ENCODE measurements around the gene OAS3. TPM values are rescaled to one million over a fixed set of nuclear protein-coding genes. Genes with fewer than 3 reads are reported as not detected.

The OAS3 gene
- polyA plus RNA-seq, 2 donors = 13.2 to 15.2 TPM

- Histone ChIP-seq H3K27me3 (ENCODE audit: control insufficient read depth in 1 of 2, insufficient read depth in 2 of 2, low read length in 2 of 2) (no peaks in the 10 kb centered on the region), H3K4me1 (ENCODE audit: control insufficient read depth in 2 of 2, insufficient read depth in 2 of 2, low read length in 1 of 2) (peaks cover 0 to 3% of the 10 kb centered on the region in 2 donors), H3K4me3 (ENCODE audit: low read depth in 1 of 2, low read length in 2 of 2) (no peak overlapping the region), H3K9me3 (ENCODE audit: control insufficient read depth in 2 of 2, insufficient read depth in 1 of 2, low read depth in 1 of 2, low read length in 1 of 2) (no peaks in the 10 kb centered on the region), H3K36me3 (ENCODE audit: control insufficient read depth in 2 of 2, insufficient read depth in 2 of 2, low read length in 1 of 2) (no peaks in the 10 kb centered on the region), H3K27ac (ENCODE audit: low read depth in 2 of 2, low read length in 1 of 2) (peak overlapping the region in 1 of 2 donors; percentile 97)
- WGBS, 2 donors = 69 to 73% methylated on average over 3 of the region's 3 CpGs
Measured at GRCh38 chr12:112977139-112977538, 38.9 kb downstream of the OAS3 start.

- 58 to 70% methylated on average over 8 of the region's 8 CpGs for WGBS, 2 donors
- peak overlapping the region in 1 of 2 donors; percentile 61 for H3K4me3 ChIP-seq (ENCODE audit: low read depth in 1 of 2, low read length in 2 of 2)
- no peaks in the 10 kb centered on the region for H3K36me3 ChIP-seq (ENCODE audit: control insufficient read depth in 2 of 2, insufficient read depth in 2 of 2, low read length in 1 of 2)
- peak overlapping the region; percentile 91 to 97 for H3K27ac ChIP-seq (ENCODE audit: low read depth in 2 of 2, low read length in 1 of 2)
- no peaks in the 10 kb centered on the region for H3K27me3 ChIP-seq (ENCODE audit: control insufficient read depth in 1 of 2, insufficient read depth in 2 of 2, low read length in 2 of 2)
- peaks cover 0 to 3% of the 10 kb centered on the region in 2 donors for H3K4me1 ChIP-seq (ENCODE audit: control insufficient read depth in 2 of 2, insufficient read depth in 2 of 2, low read length in 1 of 2)
- no peaks in the 10 kb centered on the region for H3K9me3 ChIP-seq (ENCODE audit: control insufficient read depth in 2 of 2, insufficient read depth in 1 of 2, low read depth in 1 of 2, low read length in 1 of 2)
Measured at GRCh38 chr12:112977641-112978040, 39.4 kb downstream of the OAS3 start.

- Histone ChIP-seq H3K9me3 (ENCODE audit: control insufficient read depth in 2 of 2, insufficient read depth in 1 of 2, low read depth in 1 of 2, low read length in 1 of 2) (no peaks in the 10 kb centered on the region), H3K27ac (ENCODE audit: low read depth in 2 of 2, low read length in 1 of 2) (peak within 1 kb of the TSS; percentile 91 to 97), H3K4me1 (ENCODE audit: control insufficient read depth in 2 of 2, insufficient read depth in 2 of 2, low read length in 1 of 2) (peaks cover 0 to 3% of the 10 kb centered on the region in 2 donors), H3K27me3 (ENCODE audit: control insufficient read depth in 1 of 2, insufficient read depth in 2 of 2, low read length in 2 of 2) (no peaks in the 10 kb centered on the region), H3K36me3 (ENCODE audit: control insufficient read depth in 2 of 2, insufficient read depth in 2 of 2, low read length in 1 of 2) (no peaks in the 10 kb centered on the region), H3K4me3 (ENCODE audit: low read depth in 1 of 2, low read length in 2 of 2) (peak within 1 kb of the TSS; percentile 52 to 61)
- WGBS, 2 donors = 13 to 19% methylated on average over 19 of the region's 19 CpGs
Measured at GRCh38 chr12:112978163-112979040, 40.1 kb downstream of the OAS3 start, which contains the start of gene OAS2. OAS2 (plus strand) TSS chr12:112978519; CDS start chr12:112978609, 90 bp downstream.

GRCh38 chr12:112979041-112979680, 40.9 kb downstream of the OAS3 start:
- peak overlapping the region; percentile 52 to 61 for H3K4me3 ChIP-seq (ENCODE audit: low read depth in 1 of 2, low read length in 2 of 2)
- 24 to 38% methylated on average over 6 of the region's 6 CpGs for WGBS, 2 donors

GRCh38 chr12:112980491-112981158, 42.4 kb downstream of the OAS3 start:
- Histone ChIP-seq H3K9me3 (ENCODE audit: control insufficient read depth in 2 of 2, insufficient read depth in 1 of 2, low read depth in 1 of 2, low read length in 1 of 2) (no peaks in the 10 kb centered on the region), H3K27me3 (ENCODE audit: control insufficient read depth in 1 of 2, insufficient read depth in 2 of 2, low read length in 2 of 2) (no peaks in the 10 kb centered on the region), H3K4me1 (ENCODE audit: control insufficient read depth in 2 of 2, insufficient read depth in 2 of 2, low read length in 1 of 2) (peaks cover 0 to 3% of the 10 kb centered on the region in 2 donors), H3K36me3 (ENCODE audit: control insufficient read depth in 2 of 2, insufficient read depth in 2 of 2, low read length in 1 of 2) (no peaks in the 10 kb centered on the region), H3K4me3 (ENCODE audit: low read depth in 1 of 2, low read length in 2 of 2) (no peak overlapping the region), H3K27ac (ENCODE audit: low read depth in 2 of 2, low read length in 1 of 2) (no peak overlapping the region)
- WGBS, 2 donors = 62 to 70% methylated on average over 4 of the region's 4 CpGs

More at GRCh38 chr12:112979041-112979680, 40.9 kb downstream of the OAS3 start:
- H3K4me1 ChIP-seq (ENCODE audit: control insufficient read depth in 2 of 2, insufficient read depth in 2 of 2, low read length in 1 of 2) = peaks cover 0 to 3% of the 10 kb centered on the region in 2 donors
- H3K27ac ChIP-seq (ENCODE audit: low read depth in 2 of 2, low read length in 1 of 2) = peak overlapping the region; percentile 91 to 97
- H3K27me3 ChIP-seq (ENCODE audit: control insufficient read depth in 1 of 2, insufficient read depth in 2 of 2, low read length in 2 of 2) = no peaks in the 10 kb centered on the region
- no peaks in the 10 kb centered on the region for H3K36me3 ChIP-seq (ENCODE audit: control insufficient read depth in 2 of 2, insufficient read depth in 2 of 2, low read length in 1 of 2)
- no peaks in the 10 kb centered on the region for H3K9me3 ChIP-seq (ENCODE audit: control insufficient read depth in 2 of 2, insufficient read depth in 1 of 2, low read depth in 1 of 2, low read length in 1 of 2)

GRCh38 chr12:112985642-112986290, 47.5 kb downstream of the OAS3 start:
- no peaks in the 10 kb centered on the region for H3K9me3 ChIP-seq (ENCODE audit: control insufficient read depth in 2 of 2, insufficient read depth in 1 of 2, low read depth in 1 of 2, low read length in 1 of 2)
- H3K27ac ChIP-seq (ENCODE audit: low read depth in 2 of 2, low read length in 1 of 2) = no peak overlapping the region
- WGBS, 2 donors = 86 to 89% methylated on average over 1 of the region's 1 CpG
- H3K4me3 ChIP-seq (ENCODE audit: low read depth in 1 of 2, low read length in 2 of 2) = no peak overlapping the region
- H3K4me1 ChIP-seq (ENCODE audit: control insufficient read depth in 2 of 2, insufficient read depth in 2 of 2, low read length in 1 of 2) = peaks cover 0 to 7% of the 10 kb centered on the region in 2 donors
- H3K36me3 ChIP-seq (ENCODE audit: control insufficient read depth in 2 of 2, insufficient read depth in 2 of 2, low read length in 1 of 2) = peaks cover 0 to 3% of the 10 kb centered on the region in 2 donors
- H3K27me3 ChIP-seq (ENCODE audit: control insufficient read depth in 1 of 2, insufficient read depth in 2 of 2, low read length in 2 of 2) = no peaks in the 10 kb centered on the region

- H3K4me1 ChIP-seq (ENCODE audit: control insufficient read depth in 2 of 2, insufficient read depth in 2 of 2, low read length in 1 of 2) = peaks cover 0 to 7% of the 10 kb centered on the region in 2 donors
- H3K27me3 ChIP-seq (ENCODE audit: control insufficient read depth in 1 of 2, insufficient read depth in 2 of 2, low read length in 2 of 2) = no peaks in the 10 kb centered on the region
- no peak overlapping the region for H3K27ac ChIP-seq (ENCODE audit: low read depth in 2 of 2, low read length in 1 of 2)
- H3K9me3 ChIP-seq (ENCODE audit: control insufficient read depth in 2 of 2, insufficient read depth in 1 of 2, low read depth in 1 of 2, low read length in 1 of 2) = no peaks in the 10 kb centered on the region
- WGBS, 2 donors = 92 to 96% methylated on average over 7 of the region's 7 CpGs
- H3K4me3 ChIP-seq (ENCODE audit: low read depth in 1 of 2, low read length in 2 of 2) = no peak overlapping the region
- H3K36me3 ChIP-seq (ENCODE audit: control insufficient read depth in 2 of 2, insufficient read depth in 2 of 2, low read length in 1 of 2) = peaks cover 0 to 3% of the 10 kb centered on the region in 2 donors
Measured at GRCh38 chr12:112986291-112986800, 48.1 kb downstream of the OAS3 start.

GRCh38 chr12:112987561-112987960, 49.3 kb downstream of the OAS3 start:
- Histone ChIP-seq H3K9me3 (ENCODE audit: control insufficient read depth in 2 of 2, insufficient read depth in 1 of 2, low read depth in 1 of 2, low read length in 1 of 2) (peaks cover 0 to under 1% of the 10 kb centered on the region in 2 donors), H3K36me3 (ENCODE audit: control insufficient read depth in 2 of 2, insufficient read depth in 2 of 2, low read length in 1 of 2) (peaks cover 0 to 3% of the 10 kb centered on the region in 2 donors), H3K27me3 (ENCODE audit: control insufficient read depth in 1 of 2, insufficient read depth in 2 of 2, low read length in 2 of 2) (no peaks in the 10 kb centered on the region), H3K4me1 (ENCODE audit: control insufficient read depth in 2 of 2, insufficient read depth in 2 of 2, low read length in 1 of 2) (peaks cover 0 to 7% of the 10 kb centered on the region in 2 donors), H3K27ac (ENCODE audit: low read depth in 2 of 2, low read length in 1 of 2) (no peak overlapping the region), H3K4me3 (ENCODE audit: low read depth in 1 of 2, low read length in 2 of 2) (no peak overlapping the region)
- 82% methylated on average over 2 of the region's 2 CpGs for WGBS, 2 donors

GRCh38 chr12:112988224-112988623, 50.0 kb downstream of the OAS3 start:
- 62 to 72% methylated on average over 3 of the region's 3 CpGs for WGBS, 2 donors
- H3K9me3 ChIP-seq (ENCODE audit: control insufficient read depth in 2 of 2, insufficient read depth in 1 of 2, low read depth in 1 of 2, low read length in 1 of 2) = peaks cover 0 to 2% of the 10 kb centered on the region in 2 donors
- H3K4me3 ChIP-seq (ENCODE audit: low read depth in 1 of 2, low read length in 2 of 2) = no peak overlapping the region
- peaks cover 0 to 3% of the 10 kb centered on the region in 2 donors for H3K36me3 ChIP-seq (ENCODE audit: control insufficient read depth in 2 of 2, insufficient read depth in 2 of 2, low read length in 1 of 2)
- H3K27me3 ChIP-seq (ENCODE audit: control insufficient read depth in 1 of 2, insufficient read depth in 2 of 2, low read length in 2 of 2) = no peaks in the 10 kb centered on the region
- peaks cover 0 to 7% of the 10 kb centered on the region in 2 donors for H3K4me1 ChIP-seq (ENCODE audit: control insufficient read depth in 2 of 2, insufficient read depth in 2 of 2, low read length in 1 of 2)
- no peak overlapping the region for H3K27ac ChIP-seq (ENCODE audit: low read depth in 2 of 2, low read length in 1 of 2)

Data from esophagus (tissue), 2 donors.